NT2/D1 (cell line): Measurements from ENCODE around the gene SIK2.

ENCODE experiments used
- SUZ12 ChIP-seq: IDR thresholded peaks from 2 replicates; pipeline ENCODE4 v1.6.1; 2011; ENCODE audit not compliant: insufficient read length, insufficient read depth; ENCODE audit errors: extremely low read depth
- YY1 ChIP-seq: IDR thresholded peaks from 2 replicates; pipeline ENCODE4 v1.6.1; 2011; ENCODE audit not compliant: insufficient read length, insufficient read depth
- ZNF274 ChIP-seq: IDR thresholded peaks from 2 replicates; pipeline ENCODE4 v1.6.1; 2011; ENCODE audit warnings: mild to moderate bottlenecking, low read depth, low read length

- no peak for TF ChIP-seq SUZ12
- TF ChIP-seq ZNF274: no peak
- TF ChIP-seq YY1: no peak
Observed at GRCh38 chr11:111641339-111642015, 39.2 kb downstream of the SIK2 start.
